WTC11 (cell line): ENCODE results near the gene TOMM5. TPM values are rescaled to one million over a fixed set of nuclear protein-coding genes. Genes with fewer than 3 reads are reported as not detected.
A peak's percentile ranks its signal among the peaks of the same experiment; 100 is the strongest.

Source experiments
- ATAC-seq: fragments of 200-7000 bp; cut with Tn5 transposase; 2 replicates; pipeline ENCODE4 v1.10.0; 2021; ENCODE audit warnings: mild to moderate bottlenecking, moderate library complexity
- CTCF ChIA-PET: fragments of 300-600 bp; sonication (Branson Sonifier 250); formaldehyde crosslinking; loops from one replicate; lab custom pipeline; 2021; ENCODE audit warnings: antibody characterized with exemption; lab: Charles Lee
- POLR2A ChIA-PET: fragments of 350-600 bp; sonication (Branson Sonifier 250); formaldehyde crosslinking; loops from one replicate; lab custom pipeline; 2021; ENCODE audit warnings: antibody characterized with exemption; lab: Charles Lee
- DNase-seq: peaks from one replicate; pipeline ENCODE4 v3.0.0; 2021; ENCODE audit warnings: low spot score
- H3K27ac Mint-ChIP-seq: 2 replicates; pipeline ENCODE4 v1.8.0; 2021; ENCODE audit warnings: mixed read lengths
- H3K27me3 Mint-ChIP-seq: 2 replicates; pipeline ENCODE4 v1.8.0; 2021; ENCODE audit warnings: low read depth, mild to moderate bottlenecking, moderate library complexity, mixed read lengths
- H3K36me3 Mint-ChIP-seq: 2 replicates; pipeline ENCODE4 v1.8.0; 2021; ENCODE audit warnings: mixed read lengths
- H3K4me1 Mint-ChIP-seq: 2 replicates; pipeline ENCODE4 v1.8.0; 2022; ENCODE audit warnings: mixed read lengths
- H3K4me3 Mint-ChIP-seq: 2 replicates; pipeline ENCODE4 v1.8.0; 2021; ENCODE audit warnings: mild to moderate bottlenecking, moderate library complexity, mixed read lengths
- H3K9me3 Mint-ChIP-seq: 2 replicates; pipeline ENCODE4 v1.8.0; 2021; ENCODE audit warnings: mixed read lengths
- ATF3 ChIP-seq: sonication (generic); formaldehyde crosslinking; conservative IDR thresholded peaks from 2 replicates; pipeline ENCODE4 v1.8.1; 2022; ENCODE audit warnings: mild to moderate bottlenecking, missing genetic modification reagents
- CREB1 ChIP-seq: sonication (generic); formaldehyde crosslinking; IDR thresholded peaks from 2 replicates; pipeline ENCODE4 v1.8.0; 2023; ENCODE audit warnings: mild to moderate bottlenecking, missing genetic modification reagents
- CREM ChIP-seq: sonication (generic); formaldehyde crosslinking; IDR thresholded peaks from 2 replicates; pipeline ENCODE4 v1.8.1; 2022; ENCODE audit warnings: mild to moderate bottlenecking, missing genetic modification reagents, moderate library complexity
- ELF4 ChIP-seq: sonication (generic); formaldehyde crosslinking; IDR thresholded peaks from 2 replicates; pipeline ENCODE4 v1.8.1; 2022; ENCODE audit warnings: low read depth, mild to moderate bottlenecking, moderate library complexity, missing genetic modification reagents
- FOXK1 ChIP-seq: sonication (generic); formaldehyde crosslinking; IDR thresholded peaks from 2 replicates; pipeline ENCODE4 v1.8.0; 2022; ENCODE audit warnings: mild to moderate bottlenecking, moderate library complexity, missing genetic modification reagents
- FOXP4 ChIP-seq: sonication (generic); formaldehyde crosslinking; IDR thresholded peaks from 2 replicates; pipeline ENCODE4 v1.8.0; 2022; ENCODE audit warnings: mild to moderate bottlenecking, missing genetic modification reagents
- GRHL2 ChIP-seq: fragments of 250-450 bp; sonication (Bioruptor Pico); IDR thresholded peaks from 2 replicates; pipeline ENCODE4 v1.8.0; 2022; ENCODE audit warnings: mild to moderate bottlenecking, moderate library complexity; ENCODE audit not compliant: insufficient replicate concordance, severe bottlenecking
- JAZF1 ChIP-seq: fragments of 250-450 bp; sonication (Bioruptor Pico); IDR thresholded peaks from 2 replicates; pipeline ENCODE4 v1.9.0; 2021; ENCODE audit warnings: moderate library complexity, mild to moderate bottlenecking, inconsistent platforms
- MYBL2 ChIP-seq: sonication (generic); formaldehyde crosslinking; IDR thresholded peaks from 2 replicates; pipeline ENCODE4 v1.8.1; 2023; ENCODE audit warnings: mild to moderate bottlenecking, moderate library complexity, missing genetic modification reagents
- NFATC4 ChIP-seq: fragments of 250-450 bp; sonication (Bioruptor Pico); IDR thresholded peaks from 2 replicates; pipeline ENCODE4 v1.9.0; 2021; ENCODE audit warnings: mild to moderate bottlenecking
- NFYB ChIP-seq: sonication (generic); formaldehyde crosslinking; conservative IDR thresholded peaks from 2 replicates; pipeline ENCODE4 v1.8.0; 2022; ENCODE audit warnings: low read depth, missing genetic modification reagents
- NR3C1 ChIP-seq: sonication (generic); formaldehyde crosslinking; conservative IDR thresholded peaks from 2 replicates; pipeline ENCODE4 v1.8.1; 2023; ENCODE audit warnings: low read depth, mild to moderate bottlenecking, missing genetic modification reagents
- PRRX2 ChIP-seq: fragments of 250-450 bp; sonication (Bioruptor Pico); IDR thresholded peaks from 2 replicates; pipeline ENCODE4 v1.8.0; 2021; ENCODE audit warnings: mild to moderate bottlenecking
- SMAD4 ChIP-seq: sonication (generic); formaldehyde crosslinking; IDR thresholded peaks from 2 replicates; pipeline ENCODE4 v1.8.0; 2022; ENCODE audit warnings: mild to moderate bottlenecking, missing genetic modification reagents
- SP1 ChIP-seq: sonication (generic); formaldehyde crosslinking; conservative IDR thresholded peaks from 2 replicates; pipeline ENCODE4 v1.8.1; 2022; ENCODE audit warnings: missing genetic modification reagents
- STAT6 ChIP-seq: sonication (generic); formaldehyde crosslinking; conservative IDR thresholded peaks from 2 replicates; pipeline ENCODE4 v1.8.1; 2023; ENCODE audit warnings: mild to moderate bottlenecking, low read depth, missing genetic modification reagents, moderate library complexity
- USF2 ChIP-seq: sonication (generic); formaldehyde crosslinking; IDR thresholded peaks from 2 replicates; pipeline ENCODE4 v1.8.1; 2023; ENCODE audit warnings: mild to moderate bottlenecking, missing genetic modification reagents, moderate library complexity
- ZBTB43 ChIP-seq: sonication (generic); formaldehyde crosslinking; IDR thresholded peaks from 2 replicates; pipeline ENCODE4 v1.8.1; 2023; ENCODE audit warnings: mild to moderate bottlenecking, missing genetic modification reagents
- ZNF317 ChIP-seq: sonication (generic); formaldehyde crosslinking; IDR thresholded peaks from 2 replicates; pipeline ENCODE4 v1.8.1; 2023; ENCODE audit warnings: low read depth, mild to moderate bottlenecking, moderate library complexity, missing genetic modification reagents, borderline replicate concordance
- ZNF423 ChIP-seq: fragments of 250-450 bp; sonication (Bioruptor Pico); IDR thresholded peaks from 2 replicates; pipeline ENCODE4 v2.1.2; 2022; ENCODE audit warnings: mild to moderate bottlenecking, moderate library complexity
- ZSCAN18 ChIP-seq: fragments of 250-450 bp; sonication (Bioruptor Pico); IDR thresholded peaks from 2 replicates; pipeline ENCODE4 v2.1.2; 2022; ENCODE audit warnings: mild to moderate bottlenecking, moderate library complexity
- total RNA-seq: library from RNA; stranded (reverse); gene quantifications from 3 replicates; pipeline ENCODE4 v1.2.3, GENCODE V29; 2021
- TF ChIP-seq, protein P1 (sequence below): fragments of 250-450 bp; sonication (Bioruptor Pico); IDR thresholded peaks from 2 replicates; pipeline ENCODE4 v1.9.0; 2021; ENCODE audit warnings: mild to moderate bottlenecking
- TF ChIP-seq, protein P2 (sequence below): sonication (generic); formaldehyde crosslinking; IDR thresholded peaks from 2 replicates; pipeline ENCODE4 v1.8.1; 2022; ENCODE audit warnings: mild to moderate bottlenecking, moderate library complexity, missing genetic modification reagents

TOMM5 gene
- total RNA-seq, 1 experiment from 2014 or later = 112 TPM

GRCh38 chr9:37543468-37543867 lies 48.9 kb downstream of the TOMM5 start:
- ChIA-PET CTCF (no interaction called here), POLR2A (no interaction called here)
- Mint-ChIP-seq H3K9me3 (no peaks in the 10 kb centered on the region), H3K4me3 (no peak overlapping the region), H3K36me3 (peaks cover 15% of the 10 kb centered on the region; the same call in 1 of the 2 replicates), H3K27me3 (no peaks in the 10 kb centered on the region), H3K27ac (no peak overlapping the region), H3K4me1 (no peaks in the 10 kb centered on the region)
- DNase-seq (no peak), ATAC-seq (no peak)
- TF ChIP-seq CREB1 (CRISPR knock-in tag) = no peak
- TF ChIP-seq MYBL2 = no peak
- TF ChIP-seq ZBTB43 = no peak
- TF ChIP-seq FOXP4 (CRISPR knock-in tag) = no peak
- no peak for TF ChIP-seq NR3C1
- TF ChIP-seq PRRX2 (CRISPR knock-in tag) = no peak
- TF ChIP-seq ELF4 = no peak
- TF ChIP-seq NFYB (CRISPR knock-in tag) = no peak
- no peak for TF ChIP-seq ATF3 (CRISPR knock-in tag)
- TF ChIP-seq GRHL2 (CRISPR knock-in tag) = no peak
- TF ChIP-seq, protein P1, sequence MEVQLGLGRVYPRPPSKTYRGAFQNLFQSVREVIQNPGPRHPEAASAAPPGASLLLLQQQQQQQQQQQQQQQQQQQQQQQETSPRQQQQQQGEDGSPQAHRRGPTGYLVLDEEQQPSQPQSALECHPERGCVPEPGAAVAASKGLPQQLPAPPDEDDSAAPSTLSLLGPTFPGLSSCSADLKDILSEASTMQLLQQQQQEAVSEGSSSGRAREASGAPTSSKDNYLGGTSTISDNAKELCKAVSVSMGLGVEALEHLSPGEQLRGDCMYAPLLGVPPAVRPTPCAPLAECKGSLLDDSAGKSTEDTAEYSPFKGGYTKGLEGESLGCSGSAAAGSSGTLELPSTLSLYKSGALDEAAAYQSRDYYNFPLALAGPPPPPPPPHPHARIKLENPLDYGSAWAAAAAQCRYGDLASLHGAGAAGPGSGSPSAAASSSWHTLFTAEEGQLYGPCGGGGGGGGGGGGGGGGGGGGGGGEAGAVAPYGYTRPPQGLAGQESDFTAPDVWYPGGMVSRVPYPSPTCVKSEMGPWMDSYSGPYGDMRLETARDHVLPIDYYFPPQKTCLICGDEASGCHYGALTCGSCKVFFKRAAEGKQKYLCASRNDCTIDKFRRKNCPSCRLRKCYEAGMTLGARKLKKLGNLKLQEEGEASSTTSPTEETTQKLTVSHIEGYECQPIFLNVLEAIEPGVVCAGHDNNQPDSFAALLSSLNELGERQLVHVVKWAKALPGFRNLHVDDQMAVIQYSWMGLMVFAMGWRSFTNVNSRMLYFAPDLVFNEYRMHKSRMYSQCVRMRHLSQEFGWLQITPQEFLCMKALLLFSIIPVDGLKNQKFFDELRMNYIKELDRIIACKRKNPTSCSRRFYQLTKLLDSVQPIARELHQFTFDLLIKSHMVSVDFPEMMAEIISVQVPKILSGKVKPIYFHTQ (CRISPR knock-in tag) = no peak
- TF ChIP-seq NFATC4 = no peak
- TF ChIP-seq FOXK1 (CRISPR knock-in tag) = no peak
- TF ChIP-seq ZSCAN18 (CRISPR knock-in tag) = no peak
- TF ChIP-seq ZNF423 (CRISPR knock-in tag) = no peak
- TF ChIP-seq SMAD4 (CRISPR knock-in tag) = no peak
- no peak for TF ChIP-seq ZNF317 (CRISPR knock-in tag)

DNA sequence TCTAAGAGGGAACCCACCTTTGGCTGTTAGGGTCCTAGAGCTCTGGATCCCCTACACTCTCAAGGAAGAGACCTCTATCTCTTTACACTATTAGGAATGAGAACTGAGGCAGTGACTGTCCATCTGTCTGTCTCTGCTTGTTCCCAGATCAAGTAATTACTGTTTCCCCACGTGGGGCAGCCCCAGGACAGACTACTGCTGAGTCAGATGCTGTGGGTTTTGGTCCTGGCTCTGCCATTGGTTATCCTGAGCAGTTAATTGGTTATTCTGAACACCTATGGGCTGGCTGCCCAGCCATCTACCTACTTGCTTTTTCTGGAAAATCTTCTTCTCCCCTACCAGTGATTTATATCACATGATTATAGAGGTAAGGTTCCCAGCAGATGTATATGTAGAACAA lies 49.5 kb downstream of the TOMM5 start:
- ATAC-seq (no peak), DNase-seq (no peak)
- POLR2A ChIA-PET = no interaction called here
- peaks cover 19% of the 10 kb centered on the region; the same call in 1 of the 2 replicates for H3K36me3 Mint-ChIP-seq
- no peaks in the 10 kb centered on the region for H3K9me3 Mint-ChIP-seq
- H3K27ac Mint-ChIP-seq = peak overlapping the region; percentile 45; the same call in 1 of the 2 replicates
- no peaks in the 10 kb centered on the region for H3K27me3 Mint-ChIP-seq
- CTCF ChIA-PET = no interaction called here
- no peak overlapping the region for H3K4me3 Mint-ChIP-seq
- no peaks in the 10 kb centered on the region for H3K4me1 Mint-ChIP-seq
- TF ChIP-seq NFATC4 = no peak
- no peak for TF ChIP-seq CREM (CRISPR knock-in tag)
- no peak for TF ChIP-seq USF2
- no peak for TF ChIP-seq SP1 (CRISPR knock-in tag)
- TF ChIP-seq JAZF1 = no peak
- TF ChIP-seq, protein P2, sequence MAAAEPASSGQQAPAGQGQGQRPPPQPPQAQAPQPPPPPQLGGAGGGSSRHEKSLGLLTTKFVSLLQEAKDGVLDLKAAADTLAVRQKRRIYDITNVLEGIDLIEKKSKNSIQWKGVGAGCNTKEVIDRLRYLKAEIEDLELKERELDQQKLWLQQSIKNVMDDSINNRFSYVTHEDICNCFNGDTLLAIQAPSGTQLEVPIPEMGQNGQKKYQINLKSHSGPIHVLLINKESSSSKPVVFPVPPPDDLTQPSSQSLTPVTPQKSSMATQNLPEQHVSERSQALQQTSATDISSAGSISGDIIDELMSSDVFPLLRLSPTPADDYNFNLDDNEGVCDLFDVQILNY = no peak
- no peak for TF ChIP-seq STAT6 (CRISPR knock-in tag)
- TF ChIP-seq ZSCAN18 (CRISPR knock-in tag) = no peak
